Progenitor cell of endocrine pancreas (in vitro differentiated cells): ENCODE data around the gene UGDH. TPM values are rescaled to one million over a fixed set of nuclear protein-coding genes. Genes with fewer than 3 reads are reported as not detected.
A peak's percentile ranks its signal among the peaks of the same experiment; 100 is the strongest.

Experiments used
- DNase-seq: peaks from one replicate; pipeline ENCODE4 v3.0.0; 2021; ENCODE audit warnings: low spot score; ENCODE audit not compliant: unreplicated experiment
- H3K27ac Mint-ChIP-seq: 2 replicates; pipeline ENCODE4 v1.8.0; 2021; ENCODE audit warnings: mild to moderate bottlenecking, moderate library complexity, mixed read lengths
- H3K27me3 Mint-ChIP-seq: 2 replicates; pipeline ENCODE4 v1.8.0; 2021; ENCODE audit warnings: mixed read lengths
- H3K36me3 Mint-ChIP-seq: 2 replicates; pipeline ENCODE4 v1.8.0; 2022; ENCODE audit warnings: mixed read lengths; ENCODE audit not compliant: insufficient read depth
- H3K4me1 Mint-ChIP-seq: 2 replicates; pipeline ENCODE4 v1.8.0; 2021; ENCODE audit warnings: low read depth, mixed read lengths
- H3K4me3 Mint-ChIP-seq: 2 replicates; pipeline ENCODE4 v1.8.0; 2021; ENCODE audit warnings: low read depth, mild to moderate bottlenecking, moderate library complexity, mixed read lengths
- H3K9me3 Mint-ChIP-seq: 2 replicates; pipeline ENCODE4 v1.8.0; 2021; ENCODE audit warnings: low read depth, mixed read lengths
- CTCF ChIP-seq: fragments of 200-600 bp; sonication (generic); IDR thresholded peaks from one replicate; pipeline ENCODE4 v1.5.0; 2021; ENCODE audit warnings: antibody characterized with exemption, mild to moderate bottlenecking; ENCODE audit not compliant: unreplicated experiment
- total RNA-seq: library from RNA; stranded (reverse); gene quantifications from 2 replicates; pipeline ENCODE4 v1.2.1, GENCODE V29; 2021

The UGDH gene
- total RNA-seq, 1 donor from 2014 or later = 607 TPM

- Mint-ChIP-seq H3K27ac (no peak overlapping the region), H3K36me3 (peaks cover 1% of the 10 kb centered on the region), H3K4me3 (no peak overlapping the region), H3K9me3 (no peaks in the 10 kb centered on the region), H3K4me1 (peaks cover 4% of the 10 kb centered on the region), H3K27me3 (no peaks in the 10 kb centered on the region)
- no peak for TF ChIP-seq CTCF
- DNase-seq = no peak
Measured at GRCh38 chr4:39470402-39470801, 56.8 kb downstream of the UGDH start.

DNA sequence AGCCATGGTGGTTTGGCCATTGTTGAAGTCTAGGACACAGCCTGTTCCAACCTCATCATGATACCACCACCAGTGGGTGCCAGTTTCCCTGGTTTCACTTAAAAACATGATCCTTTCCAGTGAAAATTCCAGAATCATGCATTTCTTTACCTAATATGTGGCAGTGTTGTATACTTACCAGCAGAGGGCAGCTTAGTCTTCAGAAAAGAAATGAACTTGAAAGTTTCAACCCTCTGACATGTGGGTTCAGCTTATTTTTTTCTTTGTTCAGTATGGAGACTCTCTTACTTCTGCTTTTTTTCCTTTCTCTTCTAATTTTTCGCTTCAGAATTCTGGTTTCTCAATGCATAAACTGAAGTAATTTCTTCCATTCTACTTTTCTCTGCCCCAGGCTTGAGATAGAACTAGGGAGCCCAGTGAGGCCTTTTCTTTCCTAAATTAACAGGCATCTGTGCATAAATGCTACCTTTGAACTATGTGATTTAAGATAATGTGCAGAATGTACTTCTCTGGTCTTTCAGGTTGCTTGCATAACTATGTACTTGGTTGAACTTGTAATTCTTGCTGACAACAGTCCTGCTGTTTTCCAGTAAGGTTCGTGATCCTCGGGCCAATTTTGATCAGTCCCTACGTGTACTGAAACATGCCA lies 57.7 kb downstream of the UGDH start:
- Mint-ChIP-seq H3K9me3 (no peaks in the 10 kb centered on the region), H3K4me1 (peaks cover 4% of the 10 kb centered on the region), H3K4me3 (no peak overlapping the region), H3K27ac (peak overlapping the region; percentile 95), H3K27me3 (no peaks in the 10 kb centered on the region), H3K36me3 (peaks cover 3% of the 10 kb centered on the region)
- DNase-seq = peak; percentile 22
- TF ChIP-seq CTCF = peak; percentile 92

DNA sequence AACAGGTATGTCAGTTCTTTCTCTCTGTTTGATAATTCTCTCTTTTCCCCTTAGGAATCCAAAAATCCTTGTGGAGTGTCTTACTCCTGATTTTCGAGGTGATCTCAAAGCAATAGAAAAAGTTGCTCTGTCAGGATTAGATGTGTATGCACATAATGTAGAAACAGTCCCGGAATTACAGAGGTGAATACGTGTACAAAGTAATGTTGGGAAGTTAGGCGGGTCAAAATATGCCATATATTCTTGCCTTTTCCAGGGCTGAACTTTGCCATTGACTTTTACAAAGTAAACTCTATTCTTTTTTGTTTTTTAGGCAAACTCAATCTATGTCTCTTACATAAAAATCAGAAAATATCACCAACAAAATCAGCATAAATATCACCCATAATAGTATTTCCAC lies 59.8 kb downstream of the UGDH start:
- peaks cover 4% of the 10 kb centered on the region for H3K4me1 Mint-ChIP-seq
- no peaks in the 10 kb centered on the region for H3K27me3 Mint-ChIP-seq

GRCh38 chr4:39466747-39467146 lies 60.5 kb downstream of the UGDH start:
- no peak for DNase-seq
- TF ChIP-seq CTCF = no peak
- H3K4me1 Mint-ChIP-seq = peaks cover 4% of the 10 kb centered on the region
- peak overlapping the region; percentile 85 for H3K27ac Mint-ChIP-seq
- H3K9me3 Mint-ChIP-seq = no peaks in the 10 kb centered on the region
- no peaks in the 10 kb centered on the region for H3K27me3 Mint-ChIP-seq
- no peak overlapping the region for H3K4me3 Mint-ChIP-seq
- peaks cover 1% of the 10 kb centered on the region for H3K36me3 Mint-ChIP-seq

More for the DNA sequence above, 59.8 kb downstream of the UGDH start:
- Mint-ChIP-seq H3K27ac (peak overlapping the region; percentile 76), H3K36me3 (peaks cover 3% of the 10 kb centered on the region), H3K4me3 (no peak overlapping the region), H3K9me3 (no peaks in the 10 kb centered on the region)
- no peak for TF ChIP-seq CTCF
- no peak for DNase-seq

DNA sequence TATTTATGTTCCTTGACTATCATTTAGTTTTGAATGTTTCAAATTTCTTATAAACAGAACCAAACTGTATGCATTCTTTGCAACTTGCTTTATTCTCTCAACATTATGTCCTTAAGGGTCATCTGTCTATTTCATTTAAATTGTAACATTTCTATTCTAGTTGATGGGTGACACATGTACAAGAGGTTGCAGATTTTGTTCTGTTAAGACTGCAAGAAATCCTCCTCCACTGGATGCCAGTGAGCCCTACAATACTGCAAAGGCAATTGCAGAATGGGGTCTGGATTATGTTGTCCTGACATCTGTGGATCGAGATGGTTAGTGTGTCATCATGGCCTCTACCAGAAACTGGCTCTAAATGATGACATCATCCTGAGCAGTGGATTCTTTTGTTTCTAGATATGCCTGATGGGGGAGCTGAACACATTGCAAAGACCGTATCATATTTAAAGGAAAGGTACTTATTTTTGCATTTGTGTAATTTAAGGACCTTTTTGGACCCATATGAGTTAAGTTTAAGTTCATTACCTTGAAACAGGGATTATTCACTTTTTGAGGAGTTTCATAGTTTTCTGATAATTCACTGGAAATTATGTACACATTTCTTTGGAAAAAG lies 62.2 kb downstream of the UGDH start:
- Mint-ChIP-seq H3K36me3 (peaks cover 1% of the 10 kb centered on the region), H3K27me3 (no peaks in the 10 kb centered on the region), H3K4me1 (peaks cover 4% of the 10 kb centered on the region), H3K4me3 (no peak overlapping the region), H3K27ac (no peak overlapping the region), H3K9me3 (no peaks in the 10 kb centered on the region)
- no peak for TF ChIP-seq CTCF
- DNase-seq = no peak
